HG02759 (cell line): ENCODE results near the gene TNRC18.
"Not testable (repeated sequence)": the region's sequence is repeated elsewhere in the genome, so short reads cannot be mapped to it uniquely, and the experiment has no call there.

Source experiments
- ATAC-seq: cut with Tn5 transposase; IDR thresholded peaks from one replicate; pipeline ENCODE4 v1.9.1; 2021; ENCODE audit warnings: mild to moderate bottlenecking, moderate library complexity; ENCODE audit not compliant: unreplicated experiment

The TNRC18 gene

DNA sequence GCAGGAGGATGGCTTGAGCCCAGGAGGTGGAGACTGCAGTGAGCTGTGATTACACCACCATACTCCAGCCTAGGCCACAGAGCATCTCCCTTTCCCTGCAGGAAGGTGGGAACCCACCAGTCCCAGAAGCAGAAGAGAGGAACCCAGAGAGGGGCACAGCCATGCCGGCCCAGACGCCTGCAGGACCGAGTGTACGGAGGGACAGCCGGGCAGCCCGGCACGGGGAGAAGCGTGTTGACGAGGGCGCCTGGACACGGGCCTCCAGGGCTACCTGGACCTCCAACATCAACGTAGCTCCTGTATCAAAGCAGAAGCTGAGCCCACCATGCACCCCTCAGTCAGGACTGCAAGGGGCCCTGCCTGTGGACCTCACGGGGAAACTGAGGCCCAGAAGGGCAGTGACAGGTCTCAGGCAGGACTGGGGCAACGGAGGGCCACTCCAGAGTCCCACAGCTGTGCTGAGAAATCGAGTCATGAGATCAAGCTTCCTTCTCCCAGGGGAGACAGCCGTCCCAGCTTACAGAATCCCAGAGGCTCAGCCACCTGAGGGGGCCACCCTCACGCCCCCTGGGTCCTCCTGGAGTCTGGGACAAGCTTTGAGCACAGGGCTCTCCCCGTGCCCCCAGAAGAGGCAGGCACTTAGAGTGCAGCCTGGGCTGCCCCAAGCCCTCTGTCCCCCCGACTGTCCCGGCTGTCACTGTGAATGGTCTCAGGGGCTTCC is 43.1 kb downstream of the TNRC18 start:
- ATAC-seq = no peak

DNA sequence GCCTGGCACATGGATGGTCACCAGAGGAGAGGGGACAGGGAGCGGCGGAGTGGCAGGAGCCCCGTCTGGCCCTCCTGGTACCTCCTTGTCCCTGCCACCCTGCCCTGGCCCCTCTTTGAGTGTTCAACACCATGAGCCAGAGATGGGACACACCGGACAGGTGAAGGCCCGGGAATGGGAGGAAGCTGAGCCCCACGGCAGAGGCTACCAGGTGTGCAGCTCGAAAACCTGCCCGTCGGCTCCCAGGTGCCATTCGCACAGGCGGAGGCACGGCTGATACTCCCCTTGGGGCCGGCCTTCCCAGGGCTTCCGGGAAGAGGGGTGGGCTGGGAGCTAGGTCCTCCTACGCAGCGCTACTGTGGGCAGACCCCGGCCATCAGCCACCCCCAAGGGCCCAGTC is 44.1 kb downstream of the TNRC18 start:
- ATAC-seq = no peak

DNA sequence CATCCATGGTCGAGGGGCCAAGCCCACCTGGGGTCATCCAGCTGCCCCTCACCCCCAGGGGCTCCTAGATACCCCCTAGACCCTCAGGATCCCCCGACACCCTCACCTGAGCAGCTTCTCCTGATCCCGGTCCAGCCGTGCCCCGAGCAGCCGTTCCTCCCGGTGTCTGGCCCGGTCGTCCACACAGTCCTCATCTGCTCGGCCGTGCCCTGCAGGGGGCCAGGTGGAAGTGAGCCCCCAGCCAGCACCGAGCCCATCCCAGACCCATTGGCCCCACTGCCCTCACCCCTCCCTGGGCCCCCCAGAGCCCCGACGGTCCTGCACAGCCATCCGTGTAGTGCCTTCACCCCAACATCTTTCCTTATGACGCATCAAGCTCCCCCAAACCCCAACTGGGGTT is 45.8 kb downstream of the TNRC18 start:
- no peak for ATAC-seq

DNA sequence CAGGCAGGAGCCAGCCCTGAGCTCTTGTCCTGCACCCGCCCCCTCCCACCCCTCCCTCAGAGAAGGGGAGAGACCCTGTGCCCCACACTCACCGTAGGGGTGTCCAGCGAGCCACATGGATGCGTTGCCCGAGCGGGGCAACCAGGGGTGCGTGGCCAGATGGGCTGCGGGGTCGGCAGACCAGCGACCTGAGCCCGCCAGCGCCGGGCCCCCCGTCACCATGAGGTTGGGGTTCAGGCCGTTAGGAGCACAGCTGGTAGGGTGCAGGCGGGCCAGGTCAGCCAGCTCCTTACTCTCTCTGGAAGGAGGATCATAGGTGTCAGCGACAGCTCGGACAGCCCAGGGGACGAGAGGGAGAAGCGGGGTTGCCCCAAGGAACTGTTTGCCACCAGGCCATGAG is 46.4 kb downstream of the TNRC18 start:
- no peak for ATAC-seq

DNA sequence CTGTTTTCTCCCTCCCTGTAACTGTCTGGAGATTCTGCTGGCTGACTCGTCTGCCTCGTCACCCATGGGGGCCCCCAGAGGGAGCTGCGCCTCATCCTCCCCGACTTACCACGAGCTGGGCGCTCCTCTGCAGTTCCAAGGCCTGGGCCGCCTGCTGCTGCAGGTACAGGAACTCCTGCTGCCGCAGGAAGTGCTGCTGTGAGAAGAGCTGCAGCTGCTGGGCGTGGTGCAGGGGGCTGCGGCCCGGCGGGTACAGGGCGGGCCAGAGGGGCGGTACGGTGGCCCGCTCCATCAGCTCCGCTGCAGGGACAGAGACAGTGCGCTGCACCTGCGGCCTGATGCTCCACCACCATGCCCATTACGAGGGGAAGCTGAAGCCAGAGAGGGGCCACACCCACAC is 47.7 kb downstream of the TNRC18 start:
- no peak for ATAC-seq

DNA sequence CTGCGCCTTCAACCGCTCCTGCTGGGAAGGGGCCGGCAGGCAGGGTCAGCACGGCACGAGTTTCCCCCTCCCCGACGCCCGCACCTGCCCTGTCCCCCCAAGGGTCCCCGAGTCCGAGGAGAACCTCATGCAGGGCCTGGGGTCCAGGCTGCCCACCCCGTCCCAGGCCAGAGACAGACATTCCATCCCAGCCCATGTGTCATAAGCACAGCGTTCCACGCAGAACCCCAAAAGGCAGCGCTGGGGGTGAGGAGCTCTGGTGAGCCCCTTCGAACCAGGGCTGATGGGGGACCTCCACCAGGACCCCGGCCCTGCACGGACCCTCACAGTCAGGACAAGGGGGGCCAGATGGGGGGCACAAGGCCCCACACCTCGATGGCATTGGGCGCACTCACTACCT is 49.2 kb downstream of the TNRC18 start:
- ATAC-seq = no peak

DNA sequence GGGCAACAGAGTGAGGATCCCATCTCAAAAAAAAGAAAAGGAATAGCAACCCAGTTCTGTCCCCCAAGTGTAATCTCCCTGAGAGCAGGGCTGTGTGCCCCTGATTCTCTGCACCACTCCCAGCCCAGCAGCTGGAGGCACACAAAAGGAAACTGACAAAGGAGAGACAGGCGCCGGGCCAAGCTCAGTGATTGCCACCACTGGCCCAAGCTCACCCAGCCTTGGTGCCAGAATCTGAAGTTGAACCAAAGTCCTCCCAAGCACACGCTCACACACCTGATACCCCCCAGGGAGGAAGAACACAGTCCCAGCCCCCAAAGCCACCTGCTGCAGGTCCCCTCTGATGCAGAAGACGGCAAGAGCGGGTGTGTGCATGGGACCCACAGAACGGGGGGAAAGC is 50.3 kb downstream of the TNRC18 start:
- no peak for ATAC-seq

DNA sequence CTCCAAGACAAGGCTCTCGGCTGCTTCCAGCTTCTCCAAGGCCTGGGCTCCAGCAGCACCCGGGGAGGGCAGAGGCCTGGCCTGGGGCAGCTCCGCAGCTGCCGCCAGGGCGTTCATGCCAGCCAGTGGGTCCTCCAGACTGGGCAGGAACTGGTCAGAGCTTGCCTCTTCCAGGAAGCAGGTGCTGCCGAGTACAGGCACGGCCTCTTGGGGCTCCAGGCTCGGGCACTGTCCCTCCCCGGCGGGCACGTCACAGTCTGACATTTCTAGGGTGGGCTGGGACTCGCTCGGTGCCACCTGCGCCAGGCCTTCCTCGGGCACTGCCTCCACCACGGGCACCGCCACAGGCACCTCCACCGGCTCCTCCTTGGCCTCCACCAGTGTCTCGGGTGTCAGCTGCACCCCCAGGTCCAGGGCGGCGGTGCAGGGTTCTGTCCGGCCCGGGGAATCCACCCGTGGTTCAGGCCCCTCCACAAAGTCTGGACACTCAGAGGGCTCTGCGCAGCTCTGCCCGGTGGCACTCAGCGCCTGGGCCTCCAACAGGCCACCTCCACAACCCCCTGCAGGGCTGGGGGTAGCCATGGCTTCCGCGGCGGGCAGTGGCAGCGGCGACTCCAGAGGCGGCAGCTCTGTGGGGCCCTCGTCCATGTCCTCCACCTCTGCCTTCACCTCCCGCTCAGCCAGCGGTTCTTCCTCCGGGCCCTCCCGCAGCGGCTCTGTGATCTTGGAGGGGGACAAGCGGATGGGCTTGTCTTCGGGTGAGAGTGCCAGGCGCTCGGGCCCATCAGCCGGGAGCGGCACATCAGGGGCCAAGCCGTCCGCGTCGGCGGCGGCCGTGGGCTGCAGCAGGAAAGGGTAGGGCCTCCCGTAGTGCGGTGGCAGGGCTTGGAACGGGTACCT is 52.9 kb downstream of the TNRC18 start:
- no peak for ATAC-seq

DNA sequence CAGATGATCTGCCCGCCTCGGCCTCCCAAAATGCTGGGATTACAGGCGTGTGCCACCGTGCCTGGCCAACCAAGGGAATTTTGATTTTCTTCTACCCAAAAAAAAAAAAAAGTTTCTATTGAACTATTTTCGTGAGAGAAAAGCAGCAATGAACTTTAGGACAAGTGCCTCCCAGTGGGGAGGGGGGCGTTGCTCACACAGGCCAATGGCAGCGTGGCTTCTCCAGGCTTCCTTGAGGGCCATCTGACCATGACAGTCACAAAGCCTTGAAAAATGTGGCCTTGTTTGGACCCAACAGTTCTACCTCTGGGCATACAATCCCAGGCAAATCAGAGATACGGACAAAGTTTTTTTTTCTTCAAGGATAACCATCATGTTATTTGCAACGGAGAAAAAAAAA is 56.0 kb downstream of the TNRC18 start:
- ATAC-seq = no peak

DNA sequence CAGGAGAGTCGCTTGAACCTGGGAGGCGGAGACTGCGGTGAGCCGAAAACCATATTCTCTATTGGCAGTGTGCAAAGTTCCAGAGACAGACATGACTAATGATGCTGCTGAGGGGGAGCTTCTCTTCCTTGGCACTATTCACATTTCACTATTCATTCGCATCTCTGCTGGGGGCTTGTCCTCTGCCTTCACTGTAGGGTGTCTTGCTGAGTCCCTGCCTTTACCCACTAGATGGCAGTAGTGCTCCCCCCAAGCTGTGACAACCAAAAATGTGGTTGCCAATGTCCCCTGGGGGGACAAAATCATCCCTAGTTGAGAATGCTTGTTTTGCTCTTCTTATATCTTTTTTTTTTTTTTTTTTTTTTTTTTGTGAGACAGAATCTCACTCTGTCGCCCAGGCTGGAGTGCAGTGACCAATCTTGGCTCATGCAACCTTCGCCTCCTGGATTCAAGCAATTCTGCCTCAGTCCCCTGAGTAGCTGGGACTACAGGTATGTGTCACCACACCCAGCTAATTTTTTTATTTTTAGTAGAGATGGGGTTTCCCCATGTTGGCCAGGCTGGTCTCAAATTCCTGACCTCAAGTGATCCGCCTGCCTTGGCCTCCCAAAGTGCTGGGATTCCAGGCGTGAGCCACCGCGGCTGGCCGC is 57.5 kb downstream of the TNRC18 start:
- not testable (repeated sequence) for ATAC-seq

DNA sequence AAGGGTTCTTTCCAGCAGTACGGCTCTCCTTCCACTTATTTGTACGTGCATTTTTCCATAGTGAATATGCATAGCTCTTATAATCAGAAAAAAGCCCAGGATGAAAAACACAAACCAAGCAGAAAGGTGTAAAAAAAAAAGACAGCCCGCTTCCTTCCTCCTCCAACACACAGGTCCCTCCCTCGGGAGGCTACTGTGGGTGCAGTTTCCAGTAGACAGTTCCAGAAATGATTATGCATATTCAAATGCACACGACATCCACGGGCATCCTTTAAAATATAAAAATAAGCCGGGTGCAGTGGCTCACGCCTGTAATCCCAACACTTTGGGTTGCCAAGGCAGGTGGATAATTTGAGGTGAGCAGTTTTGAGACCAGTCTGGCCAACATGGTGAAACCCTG is 59.9 kb downstream of the TNRC18 start:
- ATAC-seq = no peak

DNA sequence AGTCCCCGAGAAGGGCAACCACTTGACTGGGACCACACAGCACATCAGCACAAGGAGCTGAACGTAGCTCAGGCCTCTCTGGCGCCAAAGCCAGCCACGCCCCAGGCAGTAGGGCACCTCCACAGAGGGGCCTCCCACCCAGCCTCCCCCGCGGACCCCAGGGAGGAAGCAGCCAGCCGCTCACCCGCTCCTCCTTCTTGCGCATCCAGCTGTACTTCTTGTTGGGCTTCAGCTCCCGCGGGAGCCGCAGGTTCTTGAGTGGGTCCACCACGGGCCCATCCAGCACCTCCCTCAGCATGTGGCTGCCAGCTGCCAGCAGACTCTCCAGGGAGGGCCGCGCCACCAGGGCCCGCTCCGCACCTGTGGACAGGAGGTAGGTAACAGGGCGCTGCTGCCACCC is 61.2 kb downstream of the TNRC18 start:
- no peak for ATAC-seq

DNA sequence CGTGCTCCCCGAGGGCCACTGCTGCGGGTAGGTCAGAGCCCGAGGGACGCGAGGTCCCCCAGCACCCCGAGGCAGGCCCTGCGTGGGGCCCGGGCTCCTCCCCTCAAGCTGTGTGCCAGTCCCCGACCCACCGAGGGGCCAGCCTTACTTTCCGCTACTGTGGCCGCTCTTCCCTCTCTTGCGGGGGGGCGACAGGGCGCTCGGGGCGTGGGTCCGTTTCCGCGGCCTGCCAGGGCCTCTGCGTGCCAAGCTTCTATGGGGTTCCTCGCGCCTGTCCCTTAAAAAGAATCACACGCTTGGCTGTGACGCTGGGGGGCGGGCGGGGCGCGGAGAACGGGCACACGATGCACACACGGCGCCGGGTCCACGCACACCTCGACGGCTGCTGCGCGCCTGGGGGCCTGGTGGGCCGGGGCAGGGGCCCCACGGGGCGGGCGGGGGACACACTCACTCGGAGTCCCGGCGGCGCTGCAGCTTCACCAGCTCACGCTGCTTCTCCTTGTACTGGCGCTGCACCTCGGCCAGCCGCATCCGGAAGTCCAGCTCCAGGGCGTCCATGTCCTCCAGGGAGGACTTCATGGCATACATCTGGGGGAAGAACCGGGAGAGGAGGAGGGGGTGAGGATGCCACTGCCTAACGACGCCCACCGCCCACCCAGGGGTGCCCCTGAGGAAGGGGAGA is 62.0 kb downstream of the TNRC18 start:
- no peak for ATAC-seq

DNA sequence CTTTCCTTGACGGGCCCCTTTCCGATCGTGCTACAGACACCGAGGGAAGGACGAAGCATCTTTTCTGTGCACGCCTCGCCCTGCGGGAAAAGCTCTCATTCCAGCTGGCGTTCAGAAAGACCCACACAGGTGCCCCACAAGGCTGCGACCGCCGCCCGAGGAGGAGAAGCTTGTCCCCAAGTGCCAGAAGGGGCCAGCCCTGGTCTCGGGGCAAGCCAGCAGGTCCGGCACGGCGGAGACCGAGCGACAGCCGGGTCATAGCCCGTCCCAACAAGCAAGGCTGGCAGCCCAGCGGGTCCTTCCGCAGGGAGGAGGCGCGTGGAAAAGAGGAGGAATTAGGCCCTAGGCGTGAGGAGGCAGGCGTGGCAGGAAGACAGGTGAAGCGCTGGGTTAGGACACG is 62.7 kb downstream of the TNRC18 start:
- no peak for ATAC-seq

DNA sequence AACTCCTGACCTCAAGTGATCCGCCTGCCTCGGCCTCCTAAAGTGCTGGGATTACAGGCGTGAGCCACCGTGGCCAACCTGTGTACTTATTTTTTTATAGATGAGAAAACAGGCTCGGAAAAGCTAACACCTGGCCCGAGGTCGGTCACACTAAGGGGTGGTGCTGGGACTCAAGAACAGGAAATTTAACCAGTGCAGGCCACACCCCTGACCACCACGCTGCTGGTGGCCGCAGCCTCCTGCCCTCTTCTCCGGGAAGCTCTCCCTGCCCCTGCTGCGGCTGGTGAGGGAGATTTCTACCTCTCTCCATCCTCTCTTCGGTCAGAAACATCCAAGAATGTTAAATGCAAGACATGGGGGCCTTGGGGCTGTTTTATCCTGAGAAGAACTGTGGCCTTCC is 63.2 kb downstream of the TNRC18 start:
- no peak for ATAC-seq

DNA sequence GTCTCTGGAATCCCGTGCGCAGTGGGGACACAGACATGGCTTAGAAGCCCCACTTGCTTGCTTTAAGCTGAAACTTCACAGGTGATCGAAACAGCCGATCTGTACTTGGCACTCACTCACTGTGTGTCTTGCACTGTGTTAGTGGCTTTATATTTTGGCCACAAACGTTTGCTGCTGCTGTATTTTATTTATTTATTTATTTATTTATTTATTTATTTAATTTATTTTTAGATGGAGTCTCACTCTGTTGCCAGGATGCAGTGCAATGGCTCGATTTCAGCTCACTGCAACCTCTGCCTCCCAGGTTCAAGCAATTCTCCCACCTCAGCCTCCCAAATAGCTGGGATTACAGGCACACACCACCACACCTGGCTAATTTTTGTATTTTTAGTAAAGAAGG is 63.6 kb downstream of the TNRC18 start:
- not testable (repeated sequence) for ATAC-seq

DNA sequence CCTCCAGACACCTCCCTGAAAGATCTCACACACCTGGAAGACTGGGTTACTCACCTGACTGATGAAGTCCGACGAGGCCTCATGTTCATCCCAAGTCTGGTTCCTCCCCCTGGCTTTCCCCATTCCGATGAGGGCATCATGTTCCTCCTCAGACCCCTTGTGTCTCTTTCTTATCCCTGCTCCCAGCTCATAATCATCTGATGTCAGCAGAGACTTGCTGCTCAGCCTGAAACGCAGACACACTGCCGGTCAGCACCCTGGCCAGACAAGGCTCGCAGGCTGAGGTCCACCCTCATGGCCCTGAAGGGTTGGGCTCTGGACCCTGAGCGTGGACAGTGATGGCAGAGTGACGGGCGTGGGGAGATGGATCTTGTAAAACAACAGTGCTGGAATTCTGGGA is 64.3 kb downstream of the TNRC18 start:
- ATAC-seq = no peak

DNA sequence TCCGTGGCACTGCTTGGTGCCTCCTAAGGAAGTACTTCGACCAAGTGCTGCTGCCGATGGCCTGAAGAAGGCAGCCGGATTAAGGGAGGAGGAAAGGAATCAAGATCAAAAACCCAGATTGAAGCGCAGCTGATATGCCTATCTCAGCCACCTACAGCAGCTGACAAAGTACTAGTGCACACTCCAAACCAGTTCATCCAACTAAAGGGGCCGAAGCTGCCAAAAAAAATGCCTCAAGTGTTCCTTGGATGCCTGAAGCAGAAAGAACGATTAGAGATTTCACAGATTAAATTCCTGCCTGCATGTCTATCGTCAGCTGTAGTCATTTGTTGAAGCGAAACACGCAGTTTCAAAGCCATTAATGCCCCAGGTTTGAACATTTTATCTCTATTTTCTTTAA is 65.7 kb downstream of the TNRC18 start:
- ATAC-seq = no peak

DNA sequence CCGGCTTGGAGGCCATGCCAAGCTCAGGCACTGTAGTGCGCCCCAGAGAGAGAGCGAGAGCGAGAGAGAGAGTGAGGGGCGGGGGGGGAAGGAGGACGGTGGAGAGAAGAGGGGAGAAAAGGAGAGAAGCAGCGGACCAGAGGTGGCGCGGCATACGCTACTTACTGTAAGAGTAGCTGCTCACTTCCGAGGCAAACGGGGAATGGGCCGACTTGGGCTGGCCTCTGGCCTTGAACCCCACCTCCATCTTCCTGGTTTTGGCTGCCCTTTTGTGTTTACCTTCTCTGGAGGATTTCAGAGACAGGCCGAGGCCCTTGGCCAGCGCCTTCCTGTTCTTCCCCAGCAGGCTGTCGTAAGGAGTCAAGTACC is 66.9 kb downstream of the TNRC18 start:
- ATAC-seq = no peak

DNA sequence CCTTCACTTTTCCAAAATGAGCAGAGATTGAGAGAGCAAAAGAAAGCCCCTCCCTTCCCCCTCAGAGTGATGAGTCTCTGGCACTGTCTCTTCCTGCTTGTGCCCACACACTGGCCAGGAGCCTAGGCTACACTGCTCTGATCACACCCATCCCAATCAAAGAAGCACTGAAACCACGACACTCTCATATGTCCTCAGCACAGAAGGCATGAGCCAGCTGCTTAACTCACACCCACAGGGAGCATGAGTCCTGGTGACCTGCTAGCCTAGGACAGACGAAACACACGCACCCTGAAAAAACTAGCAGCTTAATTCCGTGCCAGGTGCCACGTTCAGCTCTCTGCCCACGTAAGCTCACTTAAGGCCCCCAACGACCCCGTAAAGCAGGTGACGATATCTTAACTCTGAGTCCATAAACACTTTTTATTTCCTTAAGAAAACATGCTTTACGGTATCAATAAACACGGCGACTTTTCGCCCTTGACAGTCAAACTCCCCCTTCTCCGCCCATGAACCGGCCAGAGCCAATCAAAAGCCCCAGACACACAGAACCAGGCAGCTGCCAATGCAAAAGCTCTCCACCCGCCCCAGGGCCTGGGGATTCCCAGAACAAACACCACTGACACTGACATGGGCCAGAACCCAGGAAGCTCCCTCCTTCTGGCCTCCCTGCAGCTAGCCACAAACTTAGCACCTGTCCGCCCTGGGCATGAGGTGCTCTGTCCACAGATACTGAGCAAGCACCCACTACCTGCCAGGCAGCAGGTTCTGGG is 69.0 kb downstream of the TNRC18 start:
- ATAC-seq = no peak
